CD8-positive, alpha-beta memory T cell (primary cell): ENCODE measurements around the gene KASH5. TPM values are rescaled to one million over a fixed set of nuclear protein-coding genes. Genes with fewer than 3 reads are reported as not detected.

ENCODE experiments used
- CTCF ChIA-PET: fragments of 350-600 bp; sonication (Branson Sonifier 250); formaldehyde crosslinking; loops from one replicate; lab custom pipeline; 2021; ENCODE audit warnings: antibody characterized with exemption; lab: Charles Lee
- POLR2A ChIA-PET: fragments of 350-600 bp; sonication (Branson Sonifier 250); formaldehyde crosslinking; loops from one replicate; lab custom pipeline; 2021; ENCODE audit warnings: antibody characterized with exemption; lab: Charles Lee
- DNase-seq, 5 donors: peaks; one replicate each; pipeline versions ENCODE4 v3.0.0 to v3.0.0-alpha.2; 2020 to 2022; ENCODE audit warnings: mixed read lengths in 1 of 5
- H3K27ac ChIP-seq: one replicate; pipeline ENCODE4 v1.7.0; 2013; ENCODE audit warnings: low read depth, mild to moderate bottlenecking, low read length, moderate library complexity
- H3K27me3 ChIP-seq: 2 replicates; pipeline ENCODE4 v1.7.0; 2013; ENCODE audit warnings: low read length, mild to moderate bottlenecking; ENCODE audit not compliant: insufficient read depth, poor library complexity, severe bottlenecking
- H3K36me3 ChIP-seq: 2 replicates; pipeline ENCODE4 v1.7.0; 2013; ENCODE audit warnings: mild to moderate bottlenecking, low read length, moderate library complexity; ENCODE audit not compliant: insufficient read depth
- H3K4me1 ChIP-seq: 2 replicates; pipeline ENCODE4 v1.7.0; 2013; ENCODE audit warnings: mild to moderate bottlenecking, low read length, moderate library complexity; ENCODE audit not compliant: insufficient read depth
- H3K4me3 ChIP-seq: 2 replicates; pipeline ENCODE4 v1.7.0; 2013; ENCODE audit warnings: mild to moderate bottlenecking, low read length
- H3K9me3 ChIP-seq: 2 replicates; pipeline ENCODE4 v1.7.0; 2013; ENCODE audit warnings: mild to moderate bottlenecking, low read length
- H3K27ac Mint-ChIP-seq, 8 donors: one replicate each; pipeline ENCODE4 v1.8.0; 2020 to 2021; ENCODE audit warnings: mixed read lengths in 8 of 8, mild to moderate bottlenecking in 6 of 8, inconsistent platforms in 3 of 8, moderate library complexity in 3 of 8
- H3K27me3 Mint-ChIP-seq, 2 donors: one replicate each; pipeline ENCODE4 v1.8.0; 2020 to 2021; ENCODE audit warnings: mixed read lengths in 2 of 2, mild to moderate bottlenecking in 1 of 2, moderate library complexity in 1 of 2
- H3K36me3 Mint-ChIP-seq, 3 donors: one replicate each; pipeline ENCODE4 v1.8.0; 2020 to 2021; ENCODE audit warnings: mixed read lengths in 3 of 3, inconsistent platforms in 1 of 3, mild to moderate bottlenecking in 1 of 3
- H3K4me1 Mint-ChIP-seq, 3 donors: one replicate each; pipeline ENCODE4 v1.8.0; 2020 to 2021; ENCODE audit warnings: mixed read lengths in 3 of 3, inconsistent platforms in 1 of 3, mild to moderate bottlenecking in 1 of 3
- H3K4me3 Mint-ChIP-seq, 7 donors: one replicate each; pipeline ENCODE4 v1.8.0; 2020 to 2021; ENCODE audit warnings: mixed read lengths in 7 of 7, mild to moderate bottlenecking in 6 of 7, moderate library complexity in 4 of 7, inconsistent platforms in 2 of 7
- H3K9me3 Mint-ChIP-seq, 5 donors: one replicate each; pipeline ENCODE4 v1.8.0; 2020 to 2022; ENCODE audit warnings: mixed read lengths in 5 of 5, mild to moderate bottlenecking in 3 of 5, moderate library complexity in 2 of 5, inconsistent platforms in 1 of 5
- polyA plus RNA-seq: library from polyadenylated mRNA; unstranded; fragments of 300-500 nt; fragmentation: Illumina TruSeq; gene quantifications from one replicate; pipeline ENCODE4 v1.2.3, GENCODE V29; 2021
- total RNA-seq, 2 experiments: library from RNA; stranded (reverse); gene quantifications; one replicate each; pipeline ENCODE4 v1.2.3, GENCODE V29; 2021

The KASH5 gene, protein sequence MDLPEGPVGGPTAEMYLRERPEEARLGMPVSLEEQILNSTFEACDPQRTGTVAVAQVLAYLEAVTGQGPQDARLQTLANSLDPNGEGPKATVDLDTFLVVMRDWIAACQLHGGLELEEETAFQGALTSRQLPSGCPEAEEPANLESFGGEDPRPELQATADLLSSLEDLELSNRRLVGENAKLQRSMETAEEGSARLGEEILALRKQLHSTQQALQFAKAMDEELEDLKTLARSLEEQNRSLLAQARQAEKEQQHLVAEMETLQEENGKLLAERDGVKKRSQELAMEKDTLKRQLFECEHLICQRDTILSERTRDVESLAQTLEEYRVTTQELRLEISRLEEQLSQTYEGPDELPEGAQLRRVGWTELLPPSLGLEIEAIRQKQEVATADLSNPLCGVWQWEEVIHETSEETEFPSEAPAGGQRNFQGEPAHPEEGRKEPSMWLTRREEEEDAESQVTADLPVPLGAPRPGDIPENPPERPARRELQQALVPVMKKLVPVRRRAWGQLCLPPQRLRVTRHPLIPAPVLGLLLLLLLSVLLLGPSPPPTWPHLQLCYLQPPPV
- total RNA-seq (under 1 TPM in 1 of 2 experiments, not detected in 1; 0.31 TPM), polyA plus RNA-seq (not detected)

DNA sequence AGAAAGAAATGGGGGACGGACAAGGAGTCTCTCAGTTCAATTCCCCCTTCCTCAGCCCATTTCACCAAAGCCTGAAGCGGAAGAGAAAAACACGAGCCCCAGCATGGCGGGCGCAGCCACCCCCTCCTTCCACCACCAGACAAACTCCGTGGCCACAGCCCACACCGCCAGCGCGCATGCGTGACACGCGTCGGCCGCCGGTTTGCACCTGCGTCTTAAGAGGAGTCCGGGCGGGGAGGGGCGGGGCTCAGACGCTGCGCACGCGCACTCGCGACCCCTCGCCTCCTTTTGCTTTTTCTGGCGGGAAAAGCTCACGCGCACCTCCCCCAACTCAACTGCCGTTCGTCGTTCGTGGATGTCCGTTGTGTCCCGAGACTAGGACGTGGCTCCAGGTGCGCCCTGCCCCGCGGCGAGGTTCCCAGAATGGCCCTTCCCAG lies at the start of gene KASH5:
Gene KASH5, plus strand, starts transcription at position 314 of the 437 bp plus-strand sequence. CDS start 2,635 bp downstream, outside the sequence.
- peak within 1 kb of the TSS in 5 of 8 donors; percentile 58 to 84 (median 75) for H3K27ac Mint-ChIP-seq
- peak within 1 kb of the TSS in 6 of 7 donors; percentile 32 to 83 (median 56) for H3K4me3 Mint-ChIP-seq
- H3K9me3 ChIP-seq: no peaks in the 10 kb centered on the region
- ChIA-PET POLR2A (interaction anchor here (0.6 to 0.7 kb wide), 2 partner anchors 23 to 441 kb away, joined by 3 read pairs; no protein-coding TSS in a partner anchor), CTCF (no interaction called here)
- H3K4me1 Mint-ChIP-seq: peaks cover 11 to 20% (median 19%) of the 10 kb centered on the region in 3 donors
- DNase-seq: peak; percentile 74 to 95 (median 86)
- no peaks in the 10 kb centered on the region for H3K36me3 ChIP-seq
- H3K27me3 Mint-ChIP-seq: peaks cover 0 to 5% of the 10 kb centered on the region in 2 donors
- H3K4me1 ChIP-seq: peaks cover 9% of the 10 kb centered on the region
- H3K9me3 Mint-ChIP-seq: no peaks in the 10 kb centered on the region
- H3K27me3 ChIP-seq: no peaks in the 10 kb centered on the region
- no peaks in the 10 kb centered on the region for H3K36me3 Mint-ChIP-seq
- no peak within 1 kb of the TSS for H3K27ac ChIP-seq
- H3K4me3 ChIP-seq: no peak within 1 kb of the TSS

DNA sequence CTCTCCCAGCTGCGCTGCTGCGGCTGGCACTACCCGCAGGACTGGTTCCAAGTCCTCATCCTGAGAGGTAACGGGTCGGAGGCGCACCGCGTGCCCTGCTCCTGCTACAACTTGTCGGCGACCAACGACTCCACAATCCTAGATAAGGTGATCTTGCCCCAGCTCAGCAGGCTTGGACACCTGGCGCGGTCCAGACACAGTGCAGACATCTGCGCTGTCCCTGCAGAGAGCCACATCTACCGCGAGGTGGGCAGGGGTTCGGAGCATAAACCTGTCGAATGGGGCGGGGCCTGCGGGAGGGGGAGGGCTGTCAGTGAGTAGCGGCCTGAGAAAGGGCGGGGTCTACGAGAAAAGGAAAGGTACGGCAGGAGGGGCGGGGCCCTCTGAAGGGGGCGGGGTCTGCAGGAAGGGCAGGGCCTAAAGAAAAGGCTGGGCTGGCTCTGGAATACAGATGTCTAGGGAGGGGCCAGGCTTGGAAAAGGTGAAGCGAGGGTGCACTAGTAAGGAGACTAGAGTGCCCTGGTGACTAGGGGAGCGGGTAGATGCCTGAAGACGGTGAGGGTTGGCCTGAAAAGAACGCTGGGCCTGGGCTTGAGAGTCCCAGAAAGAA lies 49.3 kb upstream of the KASH5 start:
- peaks cover 4 to 50% (median 13%) of the 10 kb centered on the region in 3 donors for H3K36me3 Mint-ChIP-seq
- Histone ChIP-seq H3K9me3 (no peaks in the 10 kb centered on the region), H3K36me3 (peaks cover 14% of the 10 kb centered on the region), H3K4me1 (peaks cover 33% of the 10 kb centered on the region), H3K4me3 (no peak overlapping the region), H3K27ac (no peak overlapping the region), H3K27me3 (no peaks in the 10 kb centered on the region)
- DNase-seq: no peak
- H3K27me3 Mint-ChIP-seq: peaks cover 0 to 3% of the 10 kb centered on the region in 2 donors
- H3K9me3 Mint-ChIP-seq: no peaks in the 10 kb centered on the region
- POLR2A ChIA-PET: no interaction called here
- H3K27ac Mint-ChIP-seq: peak overlapping the region in 7 of 8 donors; percentile 11 to 84 (median 23)
- peak overlapping the region in 1 of 7 donors; percentile 62 for H3K4me3 Mint-ChIP-seq
- CTCF ChIA-PET: no interaction called here
- peaks cover 43 to 64% (median 60%) of the 10 kb centered on the region in 3 donors for H3K4me1 Mint-ChIP-seq

GRCh38 chr19:49339301-49340068 lies 48.6 kb upstream of the KASH5 start:
- Mint-ChIP-seq H3K4me1 (peaks cover 39 to 57% (median 54%) of the 10 kb centered on the region in 3 donors), H3K4me3 (peak overlapping the region in 1 of 7 donors; percentile 62), H3K9me3 (no peaks in the 10 kb centered on the region), H3K36me3 (peaks cover 4 to 50% (median 13%) of the 10 kb centered on the region in 3 donors), H3K27me3 (peaks cover 0 to 3% of the 10 kb centered on the region in 2 donors), H3K27ac (peak overlapping the region in 4 of 8 donors; percentile 17 to 57 (median 34))
- H3K36me3 ChIP-seq: peaks cover 14% of the 10 kb centered on the region
- no peak for DNase-seq
- no peaks in the 10 kb centered on the region for H3K9me3 ChIP-seq
- no peak overlapping the region for H3K27ac ChIP-seq
- no peak overlapping the region for H3K4me3 ChIP-seq
- H3K4me1 ChIP-seq: peaks cover 26% of the 10 kb centered on the region
- POLR2A ChIA-PET: no interaction called here
- no peaks in the 10 kb centered on the region for H3K27me3 ChIP-seq
- CTCF ChIA-PET: interaction anchor here (1.2 kb wide), 1 partner anchor 12 kb away, joined by 4 read pairs; no protein-coding TSS in a partner anchor

- peak in 1 of 5 donors; percentile 38 for DNase-seq
- peak overlapping the region in 3 of 7 donors; percentile 10 to 49 (median 45) for H3K4me3 Mint-ChIP-seq
- H3K4me3 ChIP-seq: no peak overlapping the region
Measured at GRCh38 chr19:49340069-49340864, 47.8 kb upstream of the KASH5 start.

GRCh38 chr19:49340865-49341718 lies 47.0 kb upstream of the KASH5 start:
- H3K9me3 ChIP-seq: no peaks in the 10 kb centered on the region
- no peak overlapping the region for H3K4me3 ChIP-seq
- no peak overlapping the region for H3K27ac ChIP-seq
- ChIA-PET POLR2A (interaction anchor here (0.6 kb wide), 1 partner anchor 146 kb away, joined by 3 read pairs; the partner anchor contains the start of gene RPL13A), CTCF (interaction anchor here (1.1 kb wide), 1 partner anchor 40 kb away, joined by 4 read pairs; no protein-coding TSS in a partner anchor)
- H3K27me3 ChIP-seq: no peaks in the 10 kb centered on the region
- Mint-ChIP-seq H3K27me3 (no peaks in the 10 kb centered on the region), H3K27ac (peak overlapping the region in 4 of 8 donors; percentile 12 to 83 (median 38)), H3K9me3 (no peaks in the 10 kb centered on the region), H3K4me3 (peak overlapping the region in 1 of 7 donors; percentile 75), H3K4me1 (peaks cover 34 to 48% (median 47%) of the 10 kb centered on the region in 3 donors), H3K36me3 (peaks cover 4 to 42% (median 18%) of the 10 kb centered on the region in 3 donors)
- peaks cover 16% of the 10 kb centered on the region for H3K4me1 ChIP-seq
- peaks cover 14% of the 10 kb centered on the region for H3K36me3 ChIP-seq
- no peak for DNase-seq

More at GRCh38 chr19:49340069-49340864, 47.8 kb upstream of the KASH5 start:
- H3K4me1 ChIP-seq: peaks cover 20% of the 10 kb centered on the region
- no peak overlapping the region for H3K27ac ChIP-seq
- peak overlapping the region; percentile 42 to 84 (median 74) for H3K27ac Mint-ChIP-seq
- no peaks in the 10 kb centered on the region for H3K27me3 ChIP-seq
- ChIA-PET CTCF (interaction anchor here (1.1 to 1.2 kb wide), 2 partner anchors 13 to 39 kb away, joined by 4 read pairs; no protein-coding TSS in a partner anchor), POLR2A (interaction anchor here (0.6 kb wide), 1 partner anchor 147 kb away, joined by 3 read pairs; the partner anchor contains the start of gene RPL13A)
- peaks cover 4 to 49% (median 18%) of the 10 kb centered on the region in 3 donors for H3K36me3 Mint-ChIP-seq
- H3K9me3 Mint-ChIP-seq: no peaks in the 10 kb centered on the region
- H3K27me3 Mint-ChIP-seq: no peaks in the 10 kb centered on the region
- H3K4me1 Mint-ChIP-seq: peaks cover 41 to 55% (median 55%) of the 10 kb centered on the region in 3 donors
- peaks cover 14% of the 10 kb centered on the region for H3K36me3 ChIP-seq
- no peaks in the 10 kb centered on the region for H3K9me3 ChIP-seq

GRCh38 chr19:49342291-49342721 lies 45.7 kb upstream of the KASH5 start:
- peak overlapping the region in 4 of 8 donors; percentile 2 to 68 (median 30) for H3K27ac Mint-ChIP-seq
- no peak for DNase-seq
- CTCF ChIA-PET: no interaction called here
- H3K9me3 Mint-ChIP-seq: no peaks in the 10 kb centered on the region
- no peak overlapping the region for H3K4me3 Mint-ChIP-seq
- Histone ChIP-seq H3K27me3 (no peaks in the 10 kb centered on the region), H3K36me3 (peaks cover 10% of the 10 kb centered on the region), H3K27ac (no peak overlapping the region), H3K9me3 (no peaks in the 10 kb centered on the region), H3K4me3 (no peak overlapping the region), H3K4me1 (peaks cover 4% of the 10 kb centered on the region)
- peaks cover 4 to 37% (median 17%) of the 10 kb centered on the region in 3 donors for H3K36me3 Mint-ChIP-seq
- H3K27me3 Mint-ChIP-seq: no peaks in the 10 kb centered on the region
- POLR2A ChIA-PET: no interaction called here
- peaks cover 26 to 36% (median 35%) of the 10 kb centered on the region in 3 donors for H3K4me1 Mint-ChIP-seq
